Measurements from ENCODE around the gene DENND1B. TPM values are rescaled to one million over a fixed set of nuclear protein-coding genes. Genes with fewer than 3 reads are reported as not detected.

The DENND1B gene
- total and polyA plus RNA-seq, 2 experiments from 2014 or later = 3.7 to 18.6 TPM

GRCh38 chr1:197521118-197521739 is 254.1 kb downstream of the DENND1B start:
- H3K27ac ChIP-seq = no peak overlapping the region
- H3K4me2 ChIP-seq = no peak overlapping the region
- H3K27me3 ChIP-seq = no peaks in the 10 kb centered on the region
- no peaks in the 10 kb centered on the region for H3K9me3 ChIP-seq (ENCODE audit: low read depth)
- TF ChIP-seq EZH2phosphoT487 (IDR thresholded peaks at IDR 0.05; ENCODE audit: low read depth, severe bottlenecking, unreplicated experiment) (no peak), CTCF (IDR thresholded peaks at IDR 0.05; ENCODE audit: poor library complexity) (peak; percentile 67), EZH2 (IDR thresholded peaks at IDR 0.05; ENCODE audit: borderline replicate concordance) (no peak)
- H2AFZ ChIP-seq = no peak overlapping the region
- no peak overlapping the region for H3K4me3 ChIP-seq
- H3K79me2 ChIP-seq = no peaks in the 10 kb centered on the region
- H3K9me2 ChIP-seq (replicated peaks; ENCODE audit: insufficient read depth) = no peaks in the 10 kb centered on the region
- no peaks in the 10 kb centered on the region for H3K4me1 ChIP-seq (ENCODE audit: insufficient read depth)
- 31% methylated on average over 2 of the region's 2 CpGs for WGBS (ENCODE audit: low lambda C conversion rate, missing lambda C conversion rate)
- H3K36me3 ChIP-seq (replicated peaks; ENCODE audit: insufficient read depth, low read depth) = no peaks in the 10 kb centered on the region
- no peaks in the 10 kb centered on the region for H4K20me1 ChIP-seq (ENCODE audit: insufficient read depth, poor library complexity, severe bottlenecking)
- DNase-seq (ENCODE audit: low spot score) = peak; percentile 42

GRCh38 chr1:197519741-197520334 is 255.4 kb downstream of the DENND1B start:
- no peak overlapping the region for H3K27ac ChIP-seq
- H3K27me3 ChIP-seq = no peaks in the 10 kb centered on the region
- H3K36me3 ChIP-seq (replicated peaks; ENCODE audit: insufficient read depth, low read depth) = no peaks in the 10 kb centered on the region
- 100% methylated on average over 1 of the region's 1 CpG for WGBS (ENCODE audit: low lambda C conversion rate, missing lambda C conversion rate)
- H2AFZ ChIP-seq = no peak overlapping the region
- TF ChIP-seq EZH2 (IDR thresholded peaks at IDR 0.05; ENCODE audit: borderline replicate concordance) (no peak), EZH2phosphoT487 (IDR thresholded peaks at IDR 0.05; ENCODE audit: low read depth, severe bottlenecking, unreplicated experiment) (no peak), CTCF (IDR thresholded peaks at IDR 0.05; ENCODE audit: poor library complexity) (peak; percentile 45)
- no peaks in the 10 kb centered on the region for H3K9me3 ChIP-seq (ENCODE audit: low read depth)
- no peaks in the 10 kb centered on the region for H3K79me2 ChIP-seq
- no peaks in the 10 kb centered on the region for H3K4me1 ChIP-seq (ENCODE audit: insufficient read depth)
- H4K20me1 ChIP-seq (ENCODE audit: insufficient read depth, poor library complexity, severe bottlenecking) = no peaks in the 10 kb centered on the region
- no peak overlapping the region for H3K4me3 ChIP-seq
- H3K4me2 ChIP-seq = no peak overlapping the region
- peak; percentile 6 for DNase-seq (ENCODE audit: low spot score)
- no peaks in the 10 kb centered on the region for H3K9me2 ChIP-seq (replicated peaks; ENCODE audit: insufficient read depth)

GRCh38 chr1:197515421-197515820 is 259.9 kb downstream of the DENND1B start:
- no peaks in the 10 kb centered on the region for H3K27me3 ChIP-seq
- no peak for DNase-seq (ENCODE audit: low spot score)
- H3K4me1 ChIP-seq (ENCODE audit: insufficient read depth) = no peaks in the 10 kb centered on the region
- H3K9me2 ChIP-seq (replicated peaks; ENCODE audit: insufficient read depth) = no peaks in the 10 kb centered on the region
- no peak overlapping the region for H3K27ac ChIP-seq
- no peak overlapping the region for H3K4me2 ChIP-seq
- no peaks in the 10 kb centered on the region for H4K20me1 ChIP-seq (ENCODE audit: insufficient read depth, poor library complexity, severe bottlenecking)
- no peaks in the 10 kb centered on the region for H3K79me2 ChIP-seq
- WGBS (ENCODE audit: low lambda C conversion rate, missing lambda C conversion rate) = 33% methylated on average over 1 of the region's 1 CpG
- no peaks in the 10 kb centered on the region for H3K9me3 ChIP-seq (ENCODE audit: low read depth)
- TF ChIP-seq CTCF (IDR thresholded peaks at IDR 0.05; ENCODE audit: poor library complexity) = no peak
- TF ChIP-seq EZH2 (IDR thresholded peaks at IDR 0.05; ENCODE audit: borderline replicate concordance) = no peak
- TF ChIP-seq EZH2phosphoT487 (IDR thresholded peaks at IDR 0.05; ENCODE audit: low read depth, severe bottlenecking, unreplicated experiment) = no peak
- H3K36me3 ChIP-seq (replicated peaks; ENCODE audit: insufficient read depth, low read depth) = no peaks in the 10 kb centered on the region
- H3K4me3 ChIP-seq = no peak overlapping the region
- H2AFZ ChIP-seq = no peak overlapping the region
